Liver (tissue), 9 donors: ENCODE measurements around the gene SWAP70. TPM values are rescaled to one million over a fixed set of nuclear protein-coding genes. Genes with fewer than 3 reads are reported as not detected.

Experiments used
- DNase-seq: peaks from one replicate; pipeline ENCODE4 v3.0.0-alpha.2; 2017; ENCODE audit warnings: low spot score
- H3K27ac ChIP-seq, 2 donors: one replicate each; pipeline ENCODE4 v1.7.0; 2013; ENCODE audit warnings: inconsistent platforms in 2 of 2, low read length in 2 of 2, control low read depth in 1 of 2, low read depth in 1 of 2, mild to moderate bottlenecking in 1 of 2
- H3K27me3 ChIP-seq, 4 donors: one replicate each; pipeline versions ENCODE4 v1.6.1 to v1.7.0; 2013; ENCODE audit warnings: low read length in 3 of 4, inconsistent platforms in 1 of 4, mild to moderate bottlenecking in 1 of 4, moderate library complexity in 1 of 4; ENCODE audit not compliant: control insufficient read depth in 4 of 4, insufficient read depth in 4 of 4
- H3K36me3 ChIP-seq, 4 donors: one replicate each; pipeline versions ENCODE4 v1.6.1 to v1.7.0; 2013; ENCODE audit warnings: low read length in 3 of 4, mild to moderate bottlenecking in 3 of 4, low read depth in 1 of 4, moderate library complexity in 1 of 4; ENCODE audit not compliant: control insufficient read depth in 4 of 4, insufficient read depth in 3 of 4
- H3K4me1 ChIP-seq, 4 donors: one replicate each; pipeline versions ENCODE4 v1.6.1 to v1.7.0; 2013; ENCODE audit warnings: low read length in 3 of 4, mild to moderate bottlenecking in 3 of 4, moderate library complexity in 1 of 4; ENCODE audit not compliant: control insufficient read depth in 4 of 4, insufficient read depth in 4 of 4
- H3K4me3 ChIP-seq, 3 donors: one replicate each; pipeline versions ENCODE4 v1.6.1 to v1.7.0; 2013; ENCODE audit warnings: low read length in 3 of 3, control low read depth in 1 of 3, low read depth in 1 of 3, mild to moderate bottlenecking in 1 of 3
- H3K9ac ChIP-seq, 2 donors: one replicate each; pipeline ENCODE4 v1.7.0; 2013; ENCODE audit warnings: low read length in 2 of 2, mild to moderate bottlenecking in 2 of 2, moderate library complexity in 2 of 2, control low read depth in 1 of 2, low read depth in 1 of 2
- H3K9me3 ChIP-seq, 4 donors: one replicate each; pipeline versions ENCODE4 v1.6.1 to v1.7.0; 2013; ENCODE audit warnings: low read length in 3 of 4; ENCODE audit not compliant: control insufficient read depth in 4 of 4
- CTCF ChIP-seq: fragments of 150-350 bp; IDR thresholded peaks from 2 replicates; pipeline ENCODE4 v1.5.1; 2017; ENCODE audit warnings: improper control_type of control experiment, low read depth, low read length; ENCODE audit not compliant: missing input control
- EGR1 ChIP-seq, 2 donors: IDR thresholded peaks; 2 replicates each; pipeline ENCODE4 v1.6.1; 2016 to 2018; ENCODE audit warnings: antibody characterized with exemption in 2 of 2, low read depth in 2 of 2
- FOXA1 ChIP-seq: IDR thresholded peaks from 2 replicates; pipeline ENCODE4 v1.6.1; 2016; ENCODE audit warnings: antibody characterized with exemption
- FOXA2 ChIP-seq: IDR thresholded peaks from 2 replicates; pipeline ENCODE4 v1.6.1; 2016; ENCODE audit warnings: antibody characterized with exemption
- GABPA ChIP-seq, 2 donors: IDR thresholded peaks in 1 of 2; conservative IDR thresholded peaks in 1 of 2; 2 replicates each; pipeline ENCODE4 v1.6.1; 2016; ENCODE audit warnings: antibody characterized with exemption in 2 of 2, mild to moderate bottlenecking in 1 of 2, moderate library complexity in 1 of 2
- HNF4A ChIP-seq, 2 donors: conservative IDR thresholded peaks; 2 replicates each; pipeline ENCODE4 v1.6.1; 2016; ENCODE audit warnings: antibody characterized with exemption in 2 of 2, mild to moderate bottlenecking in 2 of 2
- HNF4G ChIP-seq: IDR thresholded peaks from 2 replicates; pipeline ENCODE4 v1.6.1; 2016; ENCODE audit warnings: antibody characterized with exemption
- JUND ChIP-seq, 2 donors: IDR thresholded peaks; 2 replicates each; pipeline ENCODE4 v1.6.1; 2016; ENCODE audit warnings: antibody characterized with exemption in 2 of 2
- MAX ChIP-seq: IDR thresholded peaks from 2 replicates; pipeline ENCODE4 v1.6.1; 2016; ENCODE audit warnings: antibody characterized with exemption
- NR2F2 ChIP-seq: IDR thresholded peaks from 2 replicates; pipeline ENCODE4 v1.6.1; 2016; ENCODE audit warnings: antibody characterized with exemption
- RAD21 ChIP-seq, 2 donors: IDR thresholded peaks; 2 replicates each; pipeline ENCODE4 v1.6.1; 2016; ENCODE audit warnings: antibody characterized with exemption in 2 of 2, mild to moderate bottlenecking in 2 of 2
- REST ChIP-seq: IDR thresholded peaks from 2 replicates; pipeline ENCODE4 v1.6.1; 2016; ENCODE audit warnings: antibody characterized with exemption, mild to moderate bottlenecking
- RXRA ChIP-seq, 2 donors: IDR thresholded peaks; 2 replicates each; pipeline ENCODE4 v1.6.1; 2017 to 2018; ENCODE audit warnings: antibody characterized with exemption in 2 of 2, mild to moderate bottlenecking in 1 of 2
- SP1 ChIP-seq: IDR thresholded peaks from 2 replicates; pipeline ENCODE4 v1.6.1; 2018; ENCODE audit warnings: antibody characterized with exemption, mild to moderate bottlenecking
- TAF1 ChIP-seq: conservative IDR thresholded peaks from 2 replicates; pipeline ENCODE4 v1.6.1; 2016; ENCODE audit warnings: antibody characterized with exemption, mild to moderate bottlenecking
- YY1 ChIP-seq: IDR thresholded peaks from 2 replicates; pipeline ENCODE4 v1.6.1; 2016; ENCODE audit warnings: antibody characterized with exemption, mild to moderate bottlenecking
- ZBTB33 ChIP-seq: IDR thresholded peaks from 2 replicates; pipeline ENCODE4 v1.6.1; 2016; ENCODE audit warnings: antibody characterized with exemption
- WGBS: extraction: QIAGEN DNeasy Blood & Tissue Kit; methylation state at CpG from one replicate; pipeline ENCODE4 v1.1.7; 2013; 5-methylcytosine and 5-hydroxymethylcytosine counted together
- polyA plus RNA-seq, 2 donors: library from polyadenylated mRNA; stranded (reverse) in 1 of 2; unstranded in 1 of 2; fragments of 200-250 nt in 1 of 2; fragments of >200 nt in 1 of 2; fragmentation: Nextera tagmentation in 1 of 2; extraction: Ambion mirVana in 1 of 2; gene quantifications; one replicate each; pipeline versions ENCODE4 v1.2.1 to v1.2.3, GENCODE V29; 2013 to 2015
- total RNA-seq, 2 donors: library from RNA; depleted of rRNA; stranded (reverse); fragments of >200 nt; gene quantifications; one replicate each; pipeline ENCODE4 v1.2.3, GENCODE V29; 2014
- TF ChIP-seq, protein P1 (sequence below): IDR thresholded peaks from 2 replicates; pipeline ENCODE4 v1.6.1; 2016; ENCODE audit warnings: antibody characterized with exemption
- donor health status: healthy.
- donor health status: healthy.
- donor health status: healthy.
- donor health status: healthy.
- donor health status: healthy.

Gene SWAP70
- total and polyA plus RNA-seq, 4 donors, result 4.0 to 8.4 (median 5.8) TPM

DNA sequence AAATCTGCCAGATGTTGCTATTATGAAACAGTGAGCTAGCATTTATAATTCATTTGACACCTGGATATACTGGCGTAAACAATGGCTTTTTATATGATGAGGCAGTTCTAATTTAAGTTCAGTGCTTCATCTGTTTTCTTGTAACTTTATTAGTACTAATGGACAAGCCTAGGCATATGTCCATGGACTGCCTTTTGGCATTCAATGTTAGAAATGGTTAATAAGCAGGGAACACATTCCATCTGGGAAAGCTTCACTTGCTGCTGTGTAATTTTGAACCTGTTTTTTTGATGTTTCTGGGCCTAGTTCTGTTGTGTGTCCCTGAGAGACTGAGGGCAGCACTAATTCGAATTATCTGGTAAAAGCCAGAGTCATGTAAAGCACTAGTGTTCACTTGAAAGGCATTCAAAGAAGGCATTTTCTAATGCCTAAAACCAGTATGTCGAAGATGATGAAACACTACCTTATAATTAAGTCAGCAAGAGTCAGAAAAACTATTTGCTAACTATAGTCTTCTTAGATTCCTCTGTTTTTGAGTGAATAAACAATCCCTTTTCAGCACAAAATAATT, 138.5 kb downstream of the SWAP70 start:
- no peak for DNase-seq
- Histone ChIP-seq H3K27me3 (no peaks in the 10 kb centered on the region), H3K4me1 (peaks cover 2 to 11% (median 3%) of the 10 kb centered on the region in 4 donors), H3K36me3 (peaks cover 0 to 8% (median 2%) of the 10 kb centered on the region in 4 donors), H3K4me3 (no peak overlapping the region), H3K9ac (no peak overlapping the region), H3K9me3 (no peaks in the 10 kb centered on the region), H3K27ac (no peak overlapping the region)
- TF ChIP-seq GABPA (IDR thresholded peaks at IDR 0.05 in 1 of 2, conservative IDR thresholded peaks at IDR 0.05 in 1 of 2), result no peak
- no peak for TF ChIP-seq EGR1 (IDR thresholded peaks at IDR 0.05; ENCODE audit: low read depth in 2 of 2)
- TF ChIP-seq MAX, result no peak
- TF ChIP-seq, protein P1, sequence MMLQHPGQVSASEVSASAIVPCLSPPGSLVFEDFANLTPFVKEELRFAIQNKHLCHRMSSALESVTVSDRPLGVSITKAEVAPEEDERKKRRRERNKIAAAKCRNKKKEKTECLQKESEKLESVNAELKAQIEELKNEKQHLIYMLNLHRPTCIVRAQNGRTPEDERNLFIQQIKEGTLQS, result no peak
- TF ChIP-seq HNF4A (conservative IDR thresholded peaks at IDR 0.05), result no peak
- TF ChIP-seq CTCF, result no peak
- TF ChIP-seq TAF1, result no peak
- no peak for TF ChIP-seq REST
- TF ChIP-seq RXRA (IDR thresholded peaks at IDR 0.05), result no peak
- TF ChIP-seq RAD21 (IDR thresholded peaks at IDR 0.05), result no peak
- TF ChIP-seq NR2F2, result no peak
- TF ChIP-seq FOXA1, result no peak
- TF ChIP-seq JUND (IDR thresholded peaks at IDR 0.05), result no peak
- TF ChIP-seq SP1, result no peak
- TF ChIP-seq ZBTB33, result no peak
- no peak for TF ChIP-seq YY1
- no peak for TF ChIP-seq HNF4G
- TF ChIP-seq FOXA2, result no peak
- WGBS, result 86% methylated on average over 3 of the region's 3 CpGs

Other genes with a start within 250 kb of the SWAP70 start
- gene ZNF143, start 203.1 kb upstream of the SWAP70 start, total RNA-seq, result 10 to 100 TPM; 19.6 to 20.4 TPM
- 1 to 10 TPM; 4.3 to 4.8 TPM for gene ZNF143, start 203.1 kb upstream of the SWAP70 start, polyA plus RNA-seq
- gene WEE1, start 90.4 kb upstream of the SWAP70 start, total RNA-seq, result 10 to 100 TPM in 1 of 2 donors, 1 to 10 TPM in 1; 8.9 to 39.6 TPM
- gene WEE1, start 90.4 kb upstream of the SWAP70 start, polyA plus RNA-seq, result 1 to 10 TPM; 3.5 to 5.3 TPM